ENCODE results near the gene SCT.
A peak's percentile ranks its signal among the peaks of the same experiment; 100 is the strongest.

GRCh38 chr11:623349-623869 is 3.6 kb downstream of the SCT start:
- TF ChIP-seq CTCF (IDR thresholded peaks at IDR 0.05) (no peak), POLR2AphosphoS5 (IDR thresholded peaks at IDR 0.05; ENCODE audit: low read depth, low read length) (0 out of 2 replicates have a peak, but pooled peaks have one; percentile 9), REST (IDR thresholded peaks at IDR 0.05; ENCODE audit: insufficient read depth in 1 of 2, low read depth in 2 of 2, low read length in 1 of 2) (no peak), SIN3A (IDR thresholded peaks at IDR 0.05; ENCODE audit: borderline replicate concordance, insufficient read depth, low read depth, low read length) (no peak)

All from Panc1 (cell line).